HEK293T (cell line): ENCODE measurements around the gene BCL11A.

Experiments
- CTCF ChIA-PET: fragments of 350-600 bp; formaldehyde crosslinking; extraction: SDS; loops from one replicate; lab custom pipeline; 2021; ENCODE audit warnings: antibody characterized with exemption, inconsistent platforms; lab: Yijun Ruan, JAX
- POLR2A ChIA-PET: fragments of 350-600 bp; formaldehyde crosslinking; extraction: SDS; loops from one replicate; lab custom pipeline; 2020; ENCODE audit warnings: antibody characterized with exemption, inconsistent platforms; lab: Yijun Ruan, JAX
- DNase-seq: peaks from one replicate; pipeline ENCODE4 v3.0.0; 2012; ENCODE audit warnings: mixed read lengths; ENCODE audit errors: extremely low spot score
- ARNT ChIP-seq: fragments of 450-650 bp; IDR thresholded peaks from 2 replicates; pipeline ENCODE4 v1.6.1; 2017; ENCODE audit warnings: mild to moderate bottlenecking
- BHLHE40 ChIP-seq: fragments of 450-650 bp; IDR thresholded peaks from 2 replicates; pipeline ENCODE4 v1.6.1; 2016; ENCODE audit warnings: mild to moderate bottlenecking, moderate library complexity, borderline replicate concordance
- CTBP1 ChIP-seq: fragments of 450-650 bp; IDR thresholded peaks from 2 replicates; pipeline ENCODE4 v1.6.1; 2016; ENCODE audit warnings: borderline replicate concordance
- ELF4 ChIP-seq: fragments of 450-650 bp; IDR thresholded peaks from 2 replicates; pipeline ENCODE4 v1.6.1; 2017; ENCODE audit warnings: antibody characterized with exemption
- FOXA1 ChIP-seq: fragments of 450-650 bp; IDR thresholded peaks from 2 replicates; pipeline ENCODE4 v1.6.1; 2016; ENCODE audit warnings: mild to moderate bottlenecking
- FOXK2 ChIP-seq: fragments of 450-650 bp; IDR thresholded peaks from 2 replicates; pipeline ENCODE4 v1.6.1; 2016; ENCODE audit warnings: mild to moderate bottlenecking
- FOXM1 ChIP-seq: fragments of 450-650 bp; IDR thresholded peaks from 2 replicates; pipeline ENCODE4 v1.6.1; 2017; ENCODE audit warnings: mild to moderate bottlenecking, borderline replicate concordance
- HDGF ChIP-seq: fragments of 450-650 bp; IDR thresholded peaks from 2 replicates; pipeline ENCODE4 v1.6.1; 2017; ENCODE audit warnings: antibody characterized with exemption, borderline replicate concordance
- L3MBTL2 ChIP-seq: fragments of 450-650 bp; conservative IDR thresholded peaks from 2 replicates; pipeline ENCODE4 v1.6.1; 2016; ENCODE audit warnings: mild to moderate bottlenecking
- LEF1 ChIP-seq: fragments of 450-650 bp; IDR thresholded peaks from 2 replicates; pipeline ENCODE4 v1.6.1; 2017; ENCODE audit warnings: mild to moderate bottlenecking, borderline replicate concordance
- NFRKB ChIP-seq: fragments of 450-650 bp; IDR thresholded peaks from 2 replicates; pipeline ENCODE4 v1.6.1; 2016; ENCODE audit warnings: mild to moderate bottlenecking, moderate library complexity
- PKNOX1 ChIP-seq: fragments of 450-650 bp; IDR thresholded peaks from 2 replicates; pipeline ENCODE4 v1.6.1; 2016
- SP1 ChIP-seq: fragments of 450-650 bp; IDR thresholded peaks from 2 replicates; pipeline ENCODE4 v1.6.1; 2017
- SUZ12 ChIP-seq: fragments of 450-650 bp; IDR thresholded peaks from 2 replicates; pipeline ENCODE4 v1.6.1; 2016; ENCODE audit warnings: mild to moderate bottlenecking
- TARDBP ChIP-seq: fragments of 450-650 bp; IDR thresholded peaks from 2 replicates; pipeline ENCODE4 v1.6.1; 2016
- ZNF384 ChIP-seq: fragments of 450-650 bp; IDR thresholded peaks from 2 replicates; pipeline ENCODE4 v1.6.1; 2016

Gene BCL11A

GRCh38 chr2:60487174-60487573 is 66.3 kb downstream of the BCL11A start:
- DNase-seq, result no peak
- POLR2A ChIA-PET, result interaction anchor here (0.6 kb wide), 1 partner anchor 22 kb away, joined by 3 read pairs; no protein-coding TSS in a partner anchor
- no peak for TF ChIP-seq L3MBTL2
- TF ChIP-seq FOXA1, result no peak
- no peak for TF ChIP-seq ELF4
- no peak for TF ChIP-seq PKNOX1
- TF ChIP-seq HDGF, result no peak
- no peak for TF ChIP-seq FOXM1
- no peak for TF ChIP-seq NFRKB
- TF ChIP-seq BHLHE40, result no peak
- no peak for TF ChIP-seq TARDBP
- no peak for TF ChIP-seq SUZ12
- TF ChIP-seq CTBP1, result no peak
- TF ChIP-seq ZNF384, result no peak
- no peak for TF ChIP-seq LEF1
- CTCF ChIA-PET, result no interaction called here

DNA sequence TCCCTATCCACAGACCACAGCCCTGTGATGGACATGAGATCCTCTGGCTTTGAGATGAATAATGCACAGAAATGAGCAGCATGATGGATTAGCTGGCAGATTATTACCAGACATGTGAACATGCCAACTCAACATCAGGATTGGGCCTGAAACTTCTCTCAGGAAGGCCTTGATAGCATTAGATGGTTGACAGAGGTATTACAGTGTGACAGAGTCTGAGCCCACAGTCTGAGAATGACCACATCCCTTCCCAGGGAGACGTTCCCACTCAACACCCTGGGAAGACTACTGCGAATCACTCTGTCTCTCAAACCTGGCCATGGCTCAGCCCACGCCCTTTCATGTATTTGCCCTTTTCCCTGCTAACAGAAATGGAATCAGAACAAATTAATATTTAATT is 66.9 kb downstream of the BCL11A start:
- ChIA-PET POLR2A (interaction anchor here (0.6 kb wide), 1 partner anchor 21 kb away, joined by 3 read pairs; no protein-coding TSS in a partner anchor), CTCF (no interaction called here)
- no peak for TF ChIP-seq BHLHE40
- no peak for TF ChIP-seq ZNF384
- TF ChIP-seq CTBP1, result no peak
- no peak for TF ChIP-seq FOXM1
- TF ChIP-seq ARNT, result no peak
- TF ChIP-seq FOXK2, result no peak
- no peak for TF ChIP-seq PKNOX1
- TF ChIP-seq SUZ12, result no peak
- TF ChIP-seq ELF4, result no peak
- no peak for TF ChIP-seq L3MBTL2
- no peak for TF ChIP-seq NFRKB
- DNase-seq, result no peak

GRCh38 chr2:60486067-60486466 is 67.4 kb downstream of the BCL11A start:
- DNase-seq, result no peak
- TF ChIP-seq BHLHE40, result no peak
- no peak for TF ChIP-seq NFRKB
- TF ChIP-seq SUZ12, result no peak
- no peak for TF ChIP-seq FOXA1
- peak; percentile 37 for TF ChIP-seq PKNOX1
- ChIA-PET POLR2A (no interaction called here), CTCF (no interaction called here)

DNA sequence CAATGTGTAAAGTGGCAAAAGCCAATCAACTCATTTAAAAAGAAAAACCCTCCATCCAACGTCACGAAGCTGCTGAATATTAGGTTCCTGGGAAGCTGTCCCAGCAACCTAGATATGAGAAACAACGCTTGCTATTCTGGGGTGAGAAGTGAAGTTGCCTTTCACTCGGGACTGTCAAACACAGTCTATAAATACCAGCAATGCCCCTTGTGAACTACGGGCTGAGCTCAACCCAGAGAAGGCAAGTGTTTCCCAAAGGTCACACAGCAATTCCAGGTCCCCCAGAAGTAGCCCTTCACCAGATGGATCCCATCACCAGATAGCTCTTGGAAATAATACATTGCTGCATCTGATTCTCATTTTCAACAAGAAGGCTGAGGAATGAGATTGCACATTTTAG is 67.9 kb downstream of the BCL11A start:
- no peak for DNase-seq
- POLR2A ChIA-PET, result no interaction called here
- TF ChIP-seq TARDBP, result no peak
- TF ChIP-seq CTBP1, result no peak
- TF ChIP-seq L3MBTL2, result no peak
- no peak for TF ChIP-seq BHLHE40
- no peak for TF ChIP-seq NFRKB
- no peak for TF ChIP-seq FOXM1
- TF ChIP-seq SP1, result no peak
- no peak for TF ChIP-seq PKNOX1
- TF ChIP-seq ARNT, result no peak
- TF ChIP-seq SUZ12, result no peak
- no peak for TF ChIP-seq ZNF384
- TF ChIP-seq ELF4, result no peak
- TF ChIP-seq FOXK2, result no peak
- no peak for TF ChIP-seq LEF1
- no peak for TF ChIP-seq FOXA1
- TF ChIP-seq HDGF, result no peak
- CTCF ChIA-PET, result no interaction called here

- CTCF ChIA-PET, result no interaction called here
Observed at GRCh38 chr2:60485055-60485454, 68.4 kb downstream of the BCL11A start.

DNA sequence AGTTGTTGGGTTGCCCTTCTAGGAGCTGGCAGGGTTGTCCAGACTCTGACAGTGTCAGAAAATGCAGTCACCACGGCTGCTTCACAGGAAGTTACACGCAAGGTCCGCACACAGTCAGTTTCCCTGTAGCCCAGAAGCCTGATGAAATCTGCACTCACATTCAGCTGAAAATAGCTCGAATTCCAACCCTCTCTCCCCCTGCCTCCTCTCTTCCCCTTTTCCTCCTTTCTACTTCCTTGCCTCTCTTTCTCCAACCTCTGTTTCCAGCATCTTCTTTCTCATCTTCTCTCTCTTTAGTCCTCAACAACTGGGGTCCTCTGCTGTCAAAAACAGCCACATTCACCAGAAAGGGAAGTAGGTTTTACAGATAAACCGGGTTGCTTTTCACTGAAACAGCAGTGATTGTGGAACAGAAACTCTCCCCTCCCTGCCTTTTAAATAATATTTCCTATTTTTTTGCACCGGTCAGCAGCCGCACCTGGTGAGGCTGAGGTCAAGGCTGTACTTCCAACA is 69.3 kb downstream of the BCL11A start:
- no peak for DNase-seq
- POLR2A ChIA-PET, result no interaction called here

More at GRCh38 chr2:60485055-60485454, 68.4 kb downstream of the BCL11A start:
- TF ChIP-seq FOXK2, result no peak
- TF ChIP-seq LEF1, result no peak
- no peak for TF ChIP-seq NFRKB
- TF ChIP-seq FOXM1, result no peak
- POLR2A ChIA-PET, result no interaction called here
- DNase-seq, result no peak

More for the DNA sequence above, 69.3 kb downstream of the BCL11A start:
- TF ChIP-seq FOXK2 (no peak), BHLHE40 (no peak), FOXA1 (no peak), NFRKB (no peak), SUZ12 (no peak), CTBP1 (no peak), LEF1 (no peak), ELF4 (no peak)
- CTCF ChIA-PET, result no interaction called here
